HL-60/S4 (cell line): ENCODE measurements around the gene EDN1.
"Not testable (repeated sequence)": the region's sequence is repeated elsewhere in the genome, so short reads cannot be mapped to it uniquely, and the experiment has no call there.

Source experiments
- in situ Hi-C: fragments of 300-500 bp; cut with MboI; formaldehyde crosslinking; loops from 2 replicates; pipeline ENCODE4 v1.14.3; 2022; ENCODE audit warnings: low sequenced_read_pairs

Gene EDN1

DNA sequence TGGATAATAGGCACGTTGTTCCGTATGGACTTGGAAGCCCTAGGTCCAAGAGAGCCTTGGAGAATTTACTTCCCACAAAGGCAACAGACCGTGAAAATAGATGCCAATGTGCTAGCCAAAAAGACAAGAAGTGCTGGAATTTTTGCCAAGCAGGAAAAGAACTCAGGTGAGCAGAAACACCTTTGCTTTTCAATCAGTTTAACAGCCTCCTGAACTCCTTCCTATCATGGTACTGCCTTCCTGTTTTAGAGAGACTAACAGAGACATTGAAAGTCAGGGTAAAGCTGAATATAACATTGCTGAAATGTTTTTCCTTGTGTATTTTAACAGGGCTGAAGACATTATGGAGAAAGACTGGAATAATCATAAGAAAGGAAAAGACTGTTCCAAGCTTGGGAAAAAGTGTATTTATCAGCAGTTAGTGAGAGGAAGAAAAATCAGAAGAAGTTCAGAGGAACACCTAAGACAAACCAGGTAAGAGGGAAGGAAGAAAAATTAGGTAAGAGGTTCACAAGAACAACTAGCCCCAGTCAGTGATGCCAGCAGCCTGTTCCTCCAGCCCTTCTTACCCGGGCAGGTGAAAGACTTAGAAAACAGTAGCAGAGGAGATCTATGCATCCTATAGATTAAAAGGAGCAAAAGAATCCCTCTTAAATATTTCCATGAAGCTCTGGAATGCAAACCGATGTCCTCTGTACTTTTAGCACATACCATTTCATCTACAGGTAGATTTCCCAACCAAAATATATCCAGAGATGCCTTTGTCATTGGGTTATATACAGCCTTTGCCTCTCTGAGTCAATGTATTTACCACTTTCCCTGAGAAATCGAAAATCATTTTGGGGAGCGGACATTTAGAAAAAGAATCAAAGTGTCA lies 4.0 kb downstream of the EDN1 start:
- in situ Hi-C loops, result no loop called here

DNA sequence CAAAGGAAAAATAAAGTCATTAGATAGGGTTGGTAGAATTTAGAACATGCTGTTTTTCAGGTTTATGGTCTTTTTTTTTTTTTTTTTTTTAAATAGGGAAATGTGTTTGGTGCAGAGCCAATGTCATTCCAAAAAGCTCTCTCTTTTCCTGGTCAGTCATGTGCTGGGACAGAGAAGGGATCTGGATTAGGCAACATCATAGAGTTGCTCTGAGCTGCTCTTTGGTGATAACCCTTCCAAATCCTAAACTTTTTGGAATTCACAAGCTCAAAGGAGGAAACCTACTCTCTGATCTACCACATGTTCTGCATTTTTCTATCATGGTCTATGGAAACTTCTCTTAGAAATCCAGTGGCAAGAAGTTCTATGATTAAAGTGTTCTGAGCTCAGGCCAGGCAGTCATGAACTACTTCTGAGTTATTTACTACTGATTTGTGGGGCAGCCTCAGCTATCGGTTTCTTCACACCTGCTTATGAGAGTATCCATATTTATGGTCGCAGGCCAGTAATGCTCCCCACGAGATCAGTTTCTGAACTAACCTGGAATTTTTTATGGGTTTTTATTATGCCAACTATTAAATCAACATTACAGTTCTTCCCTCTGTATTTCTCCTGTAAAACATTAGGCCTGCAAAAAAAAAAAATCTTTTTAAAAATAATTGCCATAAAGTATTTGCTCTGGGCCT lies 4.8 kb downstream of the EDN1 start:
- in situ Hi-C loops, result no loop called here

DNA sequence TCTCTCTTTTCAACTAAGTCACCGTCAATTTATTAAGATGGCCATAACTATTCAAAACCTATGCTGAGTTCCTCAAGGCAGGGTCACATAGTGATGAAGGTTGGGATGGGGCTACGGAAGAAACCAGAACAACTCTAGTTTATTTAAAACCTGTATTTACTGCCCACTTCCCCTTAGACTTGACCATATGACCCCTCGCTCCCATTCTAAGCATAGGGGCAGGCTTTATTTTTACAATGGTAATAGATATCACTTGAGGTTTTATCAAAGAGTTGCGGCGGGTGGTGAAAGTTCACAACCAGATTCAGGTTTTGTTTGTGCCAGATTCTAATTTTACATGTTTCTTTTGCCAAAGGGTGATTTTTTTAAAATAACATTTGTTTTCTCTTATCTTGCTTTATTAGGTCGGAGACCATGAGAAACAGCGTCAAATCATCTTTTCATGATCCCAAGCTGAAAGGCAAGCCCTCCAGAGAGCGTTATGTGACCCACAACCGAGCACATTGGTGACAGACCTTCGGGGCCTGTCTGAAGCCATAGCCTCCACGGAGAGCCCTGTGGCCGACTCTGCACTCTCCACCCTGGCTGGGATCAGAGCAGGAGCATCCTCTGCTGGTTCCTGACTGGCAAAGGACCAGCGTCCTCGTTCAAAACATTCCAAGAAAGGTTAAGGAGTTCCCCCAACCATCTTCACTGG lies 5.5 kb downstream of the EDN1 start:
- in situ Hi-C loops, result no loop called here

DNA sequence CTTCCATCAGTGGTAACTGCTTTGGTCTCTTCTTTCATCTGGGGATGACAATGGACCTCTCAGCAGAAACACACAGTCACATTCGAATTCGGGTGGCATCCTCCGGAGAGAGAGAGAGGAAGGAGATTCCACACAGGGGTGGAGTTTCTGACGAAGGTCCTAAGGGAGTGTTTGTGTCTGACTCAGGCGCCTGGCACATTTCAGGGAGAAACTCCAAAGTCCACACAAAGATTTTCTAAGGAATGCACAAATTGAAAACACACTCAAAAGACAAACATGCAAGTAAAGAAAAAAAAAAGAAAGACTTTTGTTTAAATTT lies 6.1 kb downstream of the EDN1 start:
- in situ Hi-C loops, result no loop called here

DNA sequence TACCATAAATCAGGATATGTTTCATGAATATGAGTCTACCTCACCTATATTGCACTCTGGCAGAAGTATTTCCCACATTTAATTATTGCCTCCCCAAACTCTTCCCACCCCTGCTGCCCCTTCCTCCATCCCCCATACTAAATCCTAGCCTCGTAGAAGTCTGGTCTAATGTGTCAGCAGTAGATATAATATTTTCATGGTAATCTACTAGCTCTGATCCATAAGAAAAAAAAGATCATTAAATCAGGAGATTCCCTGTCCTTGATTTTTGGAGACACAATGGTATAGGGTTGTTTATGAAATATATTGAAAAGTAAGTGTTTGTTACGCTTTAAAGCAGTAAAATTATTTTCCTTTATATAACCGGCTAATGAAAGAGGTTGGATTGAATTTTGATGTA lies 6.4 kb downstream of the EDN1 start:
- in situ Hi-C loops, result no loop called here

DNA sequence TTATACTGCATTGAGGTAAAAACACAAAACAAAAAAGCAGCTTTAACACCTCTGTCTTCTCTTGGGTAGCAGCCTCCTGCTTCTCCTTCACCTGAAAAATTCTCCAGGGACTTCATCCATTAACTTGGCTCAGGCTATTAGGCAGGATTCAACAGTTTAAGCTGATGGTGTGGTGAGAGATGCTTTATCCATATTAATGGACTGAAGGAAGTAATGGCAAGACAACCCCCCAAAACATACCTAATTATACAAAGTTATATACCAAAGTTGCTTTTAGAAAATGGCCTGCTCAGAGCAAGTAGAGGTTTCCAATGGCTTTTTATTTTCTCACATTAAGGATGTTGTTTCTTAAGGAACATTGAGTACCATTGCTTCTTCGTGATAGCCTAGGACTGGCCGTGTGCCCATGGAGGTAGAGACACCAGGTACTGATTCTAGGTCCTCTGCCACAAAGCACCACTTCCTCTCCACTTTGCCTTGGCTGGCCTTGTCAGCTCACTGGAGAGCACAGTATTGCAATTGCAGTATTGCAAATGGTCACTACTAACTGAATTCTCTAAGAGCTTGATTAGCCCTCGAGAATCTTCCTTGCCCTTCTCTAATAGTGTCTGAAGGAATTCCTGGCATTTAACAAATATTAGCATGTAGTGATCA lies 7.3 kb downstream of the EDN1 start:
- in situ Hi-C loops, result no loop called here

DNA sequence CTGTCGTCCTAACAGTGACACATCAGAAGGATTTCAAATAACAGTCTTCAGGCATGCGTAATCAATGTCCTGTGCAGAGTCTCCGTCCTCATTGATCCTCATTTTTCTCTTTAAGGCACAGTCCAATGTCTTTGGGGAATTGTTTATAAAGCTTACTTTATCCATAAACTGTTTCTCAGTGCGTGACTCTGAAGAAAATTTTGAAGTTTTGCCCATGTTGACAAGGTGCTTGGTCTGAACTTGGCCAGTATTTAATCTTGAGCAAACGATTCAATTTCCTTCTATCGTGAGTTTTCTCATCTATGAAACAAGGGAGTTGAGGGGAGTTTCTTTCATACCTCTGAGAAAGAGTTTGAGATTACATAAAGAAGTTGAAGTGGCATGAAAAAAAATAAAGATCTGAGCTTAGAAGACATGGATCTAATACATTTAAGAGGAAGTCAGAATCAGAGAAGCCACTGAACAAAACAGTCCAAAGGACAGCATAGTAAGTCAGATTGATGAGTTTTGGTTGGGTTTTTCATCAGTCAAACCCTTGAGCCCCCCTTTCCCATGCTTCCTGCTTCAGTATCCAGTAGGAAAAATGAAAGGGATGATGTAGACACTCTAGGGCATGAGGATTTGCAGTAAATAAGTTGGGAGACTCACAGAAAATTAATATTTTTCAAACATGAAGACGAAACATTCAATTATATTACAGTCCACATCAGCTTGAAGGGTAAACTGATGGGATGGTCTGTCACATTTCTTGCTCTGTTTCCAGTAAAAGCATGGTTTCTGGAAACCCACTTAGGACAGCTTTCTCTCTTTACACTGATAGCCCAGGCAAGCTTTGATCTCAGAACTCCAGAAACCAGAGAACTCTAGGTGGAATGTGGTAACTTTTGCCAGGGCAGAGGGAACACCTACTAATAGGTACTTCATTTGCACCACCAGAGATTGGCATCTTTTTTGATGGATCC lies 8.1 kb downstream of the EDN1 start:
- in situ Hi-C loops, result no loop called here

DNA sequence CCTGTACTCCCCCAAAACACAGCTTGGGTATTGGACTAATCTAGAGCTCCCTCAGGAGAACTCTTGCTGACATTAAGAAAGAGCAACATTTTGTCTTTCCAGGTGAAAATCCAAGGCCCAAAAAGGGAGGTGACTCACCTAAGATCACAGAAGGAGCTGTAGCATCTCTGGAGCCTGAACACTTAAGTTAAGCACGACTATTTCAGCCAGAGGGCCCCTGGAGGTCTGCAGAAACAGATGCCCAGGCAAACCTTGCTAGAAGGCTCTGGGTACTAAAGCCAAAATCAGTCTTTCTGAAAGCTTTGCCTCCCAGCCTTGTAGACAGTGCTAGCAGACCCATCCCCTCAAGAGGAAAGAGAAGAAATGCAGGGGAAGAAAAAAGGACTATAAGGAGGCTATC lies 8.8 kb downstream of the EDN1 start:
- in situ Hi-C loops, result no loop called here

DNA sequence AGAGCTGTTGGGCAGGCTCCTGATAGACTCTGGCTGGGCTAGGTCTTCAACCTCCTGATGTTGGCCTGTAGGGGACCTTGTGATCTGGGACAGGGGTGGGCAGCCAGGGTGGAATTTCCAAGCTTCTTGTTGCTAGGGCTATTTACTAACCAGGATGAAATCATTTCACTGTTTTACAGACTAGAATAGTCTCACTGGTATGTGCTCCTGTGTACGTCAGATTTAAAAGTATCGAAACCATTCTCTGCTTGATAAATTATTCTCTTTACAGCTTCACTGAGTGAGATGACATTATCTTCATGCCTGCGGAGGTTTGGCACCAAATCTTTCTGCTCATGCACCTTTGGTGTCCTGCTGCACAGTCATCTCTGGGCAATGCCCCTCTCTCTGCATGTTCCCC lies 10.9 kb downstream of the EDN1 start:
- in situ Hi-C loops, result no loop called here

DNA sequence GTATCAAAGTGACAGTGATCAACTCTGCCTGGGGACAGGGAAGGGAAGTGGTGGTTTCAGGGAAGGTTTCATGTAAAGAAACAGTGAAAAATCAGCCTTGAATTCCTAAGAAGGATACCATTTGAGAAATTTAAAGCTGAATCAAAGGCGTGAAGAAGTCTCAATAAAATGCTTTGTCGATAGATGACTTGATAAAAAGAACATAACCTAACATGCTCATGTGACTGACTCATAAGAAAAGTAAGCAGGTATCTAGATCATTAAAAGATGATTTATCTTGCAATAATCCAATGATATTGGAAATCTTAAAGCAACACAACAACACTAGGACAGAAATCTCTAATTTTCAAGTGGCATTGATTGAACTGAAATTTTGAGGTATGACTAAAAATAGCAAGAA lies 14.3 kb downstream of the EDN1 start:
- in situ Hi-C loops, result no loop called here

DNA sequence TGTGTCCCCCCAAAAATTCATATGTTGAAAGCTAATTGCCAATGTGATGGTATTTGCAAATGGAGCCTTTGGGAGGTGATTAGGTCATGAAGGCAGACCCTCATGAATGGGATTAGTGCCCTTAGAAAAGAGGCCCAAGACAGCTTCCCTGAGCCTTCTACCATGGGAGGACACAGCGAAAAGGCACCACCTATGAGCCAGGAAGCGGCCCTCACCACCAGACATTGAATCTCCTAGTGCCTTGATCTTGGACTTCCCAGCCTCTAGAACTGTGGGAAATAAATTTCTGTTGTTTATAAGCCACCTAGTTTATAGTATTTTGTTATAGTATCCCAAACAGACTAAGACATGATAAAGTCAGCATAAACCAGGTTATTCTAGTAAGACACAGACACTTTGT lies 18.9 kb downstream of the EDN1 start:
- in situ Hi-C loops, result no loop called here

DNA sequence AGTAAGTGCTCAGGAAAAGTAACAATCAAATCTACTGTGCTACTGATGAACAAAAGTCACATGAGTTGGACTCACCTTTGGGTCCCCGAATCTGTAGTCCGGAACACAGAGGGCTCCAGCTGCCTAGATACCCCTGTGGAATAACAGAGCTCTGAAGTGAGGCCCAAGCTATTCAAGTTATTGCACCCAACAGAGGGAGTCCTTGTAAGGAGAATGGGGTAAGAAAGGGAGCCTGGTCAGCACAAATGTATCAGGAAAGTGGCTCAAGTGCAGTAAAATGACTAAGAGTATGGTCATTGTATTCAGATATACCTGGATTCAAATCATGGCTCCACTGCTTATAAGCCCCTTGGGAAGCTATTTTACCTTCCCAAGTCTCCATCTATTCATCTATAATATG lies 20.9 kb downstream of the EDN1 start:
- in situ Hi-C loops, result no loop called here

DNA sequence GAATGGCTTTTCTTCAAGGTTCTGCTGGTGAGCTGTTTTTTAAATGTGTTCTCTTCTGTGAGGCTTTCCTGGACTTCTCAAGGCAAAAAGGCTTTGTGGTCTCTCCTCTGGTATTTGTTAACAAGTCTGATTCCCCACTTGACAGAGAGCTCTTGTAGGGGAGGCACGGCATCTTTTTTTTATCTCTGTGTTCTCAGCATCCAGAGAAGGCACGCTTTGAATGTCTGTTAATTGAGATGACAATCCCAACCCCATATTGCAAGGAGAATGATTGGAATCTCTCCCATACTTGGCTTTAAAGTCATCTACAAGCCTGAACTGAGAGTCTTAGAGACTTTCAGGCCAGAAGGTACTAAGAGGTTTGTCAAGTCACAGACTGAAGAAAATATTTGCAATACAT lies 22.6 kb downstream of the EDN1 start:
- in situ Hi-C loops, result no loop called here

DNA sequence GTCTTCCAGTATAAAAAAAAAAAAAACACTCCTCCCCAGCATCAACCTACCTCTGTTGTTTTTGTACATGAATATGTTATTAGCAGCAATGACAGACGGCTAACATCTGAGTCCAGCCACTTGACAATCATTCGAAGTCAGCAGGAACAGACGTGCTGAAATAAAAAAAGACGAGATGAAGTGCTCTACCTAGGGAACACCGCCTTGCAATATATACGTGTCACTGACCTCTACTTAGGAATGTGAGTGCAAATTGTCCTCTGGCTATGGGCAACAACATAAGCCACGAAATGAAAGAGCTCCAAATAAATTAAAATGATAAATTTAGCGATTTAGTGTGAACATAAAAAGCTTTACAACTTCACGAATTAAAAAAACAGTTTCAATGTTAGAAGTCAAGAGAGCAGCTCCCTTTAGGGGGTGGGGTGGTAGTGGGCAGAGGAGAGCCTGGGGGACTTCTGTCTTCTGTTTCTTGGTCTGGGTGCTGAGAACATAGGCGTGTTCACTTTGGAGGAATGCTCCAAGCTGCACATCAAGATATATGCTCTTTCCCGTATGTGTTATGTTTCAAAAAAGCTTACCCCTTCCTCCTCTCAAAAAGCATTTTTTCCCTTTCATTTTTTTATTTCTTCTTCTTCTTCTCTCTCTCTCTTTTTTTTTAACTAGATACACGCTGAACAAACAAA lies 23.3 kb downstream of the EDN1 start:
- in situ Hi-C loops, result no loop called here

DNA sequence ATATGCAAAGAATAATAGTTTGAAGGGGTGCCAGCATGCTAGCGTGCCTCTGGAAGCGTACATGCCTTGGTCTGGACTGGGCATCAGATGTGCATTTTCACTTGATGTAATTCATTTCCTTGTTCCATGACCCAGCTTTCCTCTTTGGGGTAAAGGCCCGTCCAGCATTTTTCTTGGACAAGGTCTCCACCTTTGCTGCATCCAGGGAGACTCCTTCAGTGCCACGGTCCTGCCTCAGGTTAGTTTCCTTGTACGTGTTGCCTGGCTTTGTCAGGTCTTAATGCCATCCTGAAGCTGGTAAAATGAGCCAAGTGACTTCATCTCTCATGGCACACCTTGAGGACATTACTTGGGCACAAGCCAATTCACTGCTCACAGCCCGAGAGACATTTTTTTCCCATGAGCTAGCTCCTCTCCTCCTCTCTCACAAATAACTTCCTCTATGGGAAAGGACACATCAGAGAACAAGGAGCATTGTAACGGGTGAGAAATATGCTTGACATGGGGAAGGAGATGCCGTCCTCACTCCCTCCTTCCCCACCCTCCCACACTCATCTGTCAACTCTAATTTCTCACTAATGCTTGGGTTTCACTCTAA lies 23.9 kb downstream of the EDN1 start:
- in situ Hi-C loops, result no loop called here

DNA sequence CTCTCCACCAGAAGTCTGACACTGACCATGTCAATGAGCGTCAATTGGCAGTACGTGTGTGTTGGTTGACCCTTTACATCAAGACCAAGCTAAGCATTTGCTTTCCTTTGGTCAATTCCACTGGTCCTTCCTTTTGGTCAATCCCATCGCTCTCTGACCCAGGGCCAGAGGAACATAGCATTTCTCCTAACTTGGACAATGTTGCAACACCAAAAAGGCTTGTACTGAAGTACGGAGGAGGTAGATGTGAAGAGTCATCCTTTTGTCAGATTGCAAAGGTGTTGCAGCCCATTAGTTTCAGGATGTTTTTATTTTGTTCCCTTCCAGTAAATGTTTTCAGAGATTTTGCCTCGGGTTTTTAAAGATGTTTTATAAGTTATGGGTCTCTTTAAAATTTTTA lies 24.6 kb downstream of the EDN1 start:
- in situ Hi-C loops, result no loop called here

DNA sequence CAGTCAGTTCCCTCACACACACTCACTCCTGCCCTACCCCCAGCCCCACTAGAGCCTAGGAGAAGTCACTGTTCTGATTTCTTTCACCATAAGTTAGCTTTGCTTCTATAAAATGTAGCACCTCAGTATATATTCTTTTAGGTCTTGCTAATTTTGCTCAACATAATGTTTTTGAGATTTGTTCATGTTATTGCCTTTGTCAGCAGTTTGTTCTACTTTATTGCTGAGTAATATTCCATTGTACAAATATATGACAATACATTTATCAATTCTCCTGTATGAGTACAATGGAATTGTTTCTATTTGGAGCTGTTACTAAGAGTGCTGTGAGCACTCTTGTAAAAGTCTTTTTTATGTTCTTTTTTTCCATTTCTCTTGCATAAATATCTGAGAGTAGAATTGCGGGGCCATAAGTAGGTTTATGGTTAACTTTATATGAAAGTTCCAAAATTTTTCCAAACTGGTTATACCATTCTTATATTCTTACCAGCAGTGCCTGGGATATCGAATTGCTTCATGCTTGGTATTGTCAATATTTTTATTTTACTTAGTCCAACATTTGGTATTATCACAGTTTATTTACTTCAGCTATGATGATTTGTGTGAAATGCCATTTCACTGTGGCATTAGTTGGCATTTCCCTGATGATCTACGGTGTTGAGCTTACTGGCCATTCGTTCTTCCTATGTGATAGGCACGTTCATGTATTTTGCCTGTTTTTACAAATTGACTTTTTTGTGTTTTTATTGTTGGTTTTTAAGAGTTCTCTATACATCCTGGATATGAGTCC lies 25.3 kb downstream of the EDN1 start:
- in situ Hi-C loops, result no loop called here

DNA sequence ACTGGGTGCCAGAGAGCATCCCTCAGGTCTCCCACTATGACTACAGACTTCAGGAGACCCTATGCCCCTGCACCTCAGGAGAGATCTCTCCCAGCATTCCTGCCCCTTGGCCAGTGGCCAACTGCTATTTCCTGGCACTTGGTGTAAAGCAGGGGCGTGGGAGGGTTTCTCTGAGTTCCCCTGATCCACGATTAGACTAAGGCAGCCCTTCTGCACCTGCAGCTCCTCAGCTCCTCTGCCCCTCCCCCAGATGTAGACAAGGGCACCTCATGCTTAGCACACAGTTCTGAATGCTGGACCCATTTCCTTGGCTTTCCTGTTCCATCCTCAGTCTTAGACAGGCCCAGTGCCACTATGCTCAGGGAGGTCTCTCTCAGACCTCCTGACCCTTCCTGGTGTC lies 28.6 kb downstream of the EDN1 start:
- in situ Hi-C loops, result no loop called here

DNA sequence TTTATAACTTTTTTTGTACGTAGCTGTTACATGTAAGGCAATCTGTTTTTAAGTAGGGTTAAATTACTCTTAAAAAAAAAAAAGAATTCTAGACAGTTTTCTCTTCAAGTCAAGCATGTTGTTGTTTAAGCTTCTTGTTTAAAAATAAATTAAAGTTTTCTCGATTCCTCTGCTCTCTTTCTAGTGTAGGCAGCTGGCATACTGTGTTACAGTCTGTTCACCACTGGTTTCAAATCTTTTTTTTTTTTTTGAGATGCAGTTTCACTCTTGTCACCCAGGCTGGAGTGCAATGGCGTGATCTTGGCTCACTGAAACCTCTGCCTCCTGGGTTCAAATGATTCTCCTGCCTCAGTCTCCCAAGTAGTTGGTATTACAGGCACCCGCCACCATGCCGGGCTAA lies 29.9 kb downstream of the EDN1 start:
- in situ Hi-C loops, result not testable (repeated sequence)
